ENCODE results near the gene COL19A1.

- TF ChIP-seq NRF1 (IDR thresholded peaks at IDR 0.05; ENCODE audit: low read depth, low read length): no peak
- TF ChIP-seq CTCF (IDR thresholded peaks at IDR 0.05): no peak
These were observed 220.4 kb downstream of the COL19A1 start for GRCh38 chr6:70086806-70087205.

Measured in SK-N-SH (cell line).